Stromal cell of bone marrow (primary cell): ENCODE measurements around the gene ZFYVE9.
"Not testable (repeated sequence)": the region's sequence is repeated elsewhere in the genome, so short reads cannot be mapped to it uniquely, and the experiment has no call there.

Experiments
- DNase-seq: peaks from one replicate; pipeline ENCODE4 v3.0.0-alpha.2; 2012; ENCODE audit warnings: low read depth

ZFYVE9 gene

GRCh38 chr1:52150946-52151345 lies 9.1 kb downstream of the ZFYVE9 start:
- no peak for DNase-seq

- no peak for DNase-seq
Measured at GRCh38 chr1:52152572-52152971, 10.7 kb downstream of the ZFYVE9 start.

- DNase-seq: no peak
Measured at GRCh38 chr1:52153010-52153409, 11.1 kb downstream of the ZFYVE9 start.

- DNase-seq: no peak
Measured at GRCh38 chr1:52153898-52154297, 12.0 kb downstream of the ZFYVE9 start.

GRCh38 chr1:52156460-52156859 lies 14.6 kb downstream of the ZFYVE9 start:
- DNase-seq: no peak

- no peak for DNase-seq
Measured at GRCh38 chr1:52157582-52157981, 15.7 kb downstream of the ZFYVE9 start.

- no peak for DNase-seq
Measured at GRCh38 chr1:52158218-52158617, 16.3 kb downstream of the ZFYVE9 start.

- DNase-seq: no peak
Measured at GRCh38 chr1:52159033-52159789, 17.3 kb downstream of the ZFYVE9 start.

GRCh38 chr1:52162947-52163346 lies 21.1 kb downstream of the ZFYVE9 start:
- DNase-seq: no peak

GRCh38 chr1:52164604-52165003 lies 22.7 kb downstream of the ZFYVE9 start:
- no peak for DNase-seq

GRCh38 chr1:52166996-52167753 lies 25.3 kb downstream of the ZFYVE9 start:
- no peak for DNase-seq

GRCh38 chr1:52168373-52169080 lies 26.6 kb downstream of the ZFYVE9 start:
- no peak for DNase-seq

GRCh38 chr1:52171149-52171548 lies 29.3 kb downstream of the ZFYVE9 start:
- DNase-seq: not testable (repeated sequence)

GRCh38 chr1:52179073-52179472 lies 37.2 kb downstream of the ZFYVE9 start:
- DNase-seq: no peak

- no peak for DNase-seq
Measured at GRCh38 chr1:52180176-52180575, 38.3 kb downstream of the ZFYVE9 start.

- DNase-seq: not testable (repeated sequence)
Measured at GRCh38 chr1:52181759-52182158, 39.9 kb downstream of the ZFYVE9 start.

- not testable (repeated sequence) for DNase-seq
Measured at GRCh38 chr1:52182328-52182727, 40.4 kb downstream of the ZFYVE9 start.

- no peak for DNase-seq
Measured at GRCh38 chr1:52182874-52183400, 41.0 kb downstream of the ZFYVE9 start.

- DNase-seq: no peak
Measured at GRCh38 chr1:52186449-52186848, 44.6 kb downstream of the ZFYVE9 start.

GRCh38 chr1:52189898-52190480 lies 48.1 kb downstream of the ZFYVE9 start:
- DNase-seq: no peak

GRCh38 chr1:52190500-52191252 lies 48.8 kb downstream of the ZFYVE9 start:
- DNase-seq: no peak
